ENCODE data around the gene AMHR2. TPM values are rescaled to one million over a fixed set of nuclear protein-coding genes. Genes with fewer than 3 reads are reported as not detected.

Gene AMHR2
- total RNA-seq, 1 donor from 2014 or later = not detected

GRCh38 chr12:53465679-53466078 is 42.0 kb downstream of the AMHR2 start:
- Histone ChIP-seq H3K4me3 (no peak overlapping the region), H3K27ac (peak overlapping the region; percentile 65), H3K27me3 (no peaks in the 10 kb centered on the region), H3K4me1 (peaks cover 41% of the 10 kb centered on the region), H3K9ac (no peak overlapping the region), H4K20me1 (ENCODE audit: low read depth) (peaks cover 100% of the 10 kb centered on the region), H3K4me2 (no peak overlapping the region), H3K9me3 (ENCODE audit: low read depth) (no peaks in the 10 kb centered on the region), H2AFZ (replicated peaks) (no peak overlapping the region), H3K36me3 (peaks cover 71% of the 10 kb centered on the region), H3K79me2 (ENCODE audit: low read depth) (peaks cover 100% of the 10 kb centered on the region), H3F3A (ENCODE audit: low read depth) (peaks cover 95% of the 10 kb centered on the region)
- peaks cover 53% of the 10 kb centered on the region for H3K36me3 Mint-ChIP-seq
- no peaks in the 10 kb centered on the region for H3K9me3 Mint-ChIP-seq
- no peak for TF ChIP-seq EZH2 (IDR thresholded peaks at IDR 0.05)
- TF ChIP-seq EZH2phosphoT487 (IDR thresholded peaks at IDR 0.05) = no peak
- TF ChIP-seq, protein P1, sequence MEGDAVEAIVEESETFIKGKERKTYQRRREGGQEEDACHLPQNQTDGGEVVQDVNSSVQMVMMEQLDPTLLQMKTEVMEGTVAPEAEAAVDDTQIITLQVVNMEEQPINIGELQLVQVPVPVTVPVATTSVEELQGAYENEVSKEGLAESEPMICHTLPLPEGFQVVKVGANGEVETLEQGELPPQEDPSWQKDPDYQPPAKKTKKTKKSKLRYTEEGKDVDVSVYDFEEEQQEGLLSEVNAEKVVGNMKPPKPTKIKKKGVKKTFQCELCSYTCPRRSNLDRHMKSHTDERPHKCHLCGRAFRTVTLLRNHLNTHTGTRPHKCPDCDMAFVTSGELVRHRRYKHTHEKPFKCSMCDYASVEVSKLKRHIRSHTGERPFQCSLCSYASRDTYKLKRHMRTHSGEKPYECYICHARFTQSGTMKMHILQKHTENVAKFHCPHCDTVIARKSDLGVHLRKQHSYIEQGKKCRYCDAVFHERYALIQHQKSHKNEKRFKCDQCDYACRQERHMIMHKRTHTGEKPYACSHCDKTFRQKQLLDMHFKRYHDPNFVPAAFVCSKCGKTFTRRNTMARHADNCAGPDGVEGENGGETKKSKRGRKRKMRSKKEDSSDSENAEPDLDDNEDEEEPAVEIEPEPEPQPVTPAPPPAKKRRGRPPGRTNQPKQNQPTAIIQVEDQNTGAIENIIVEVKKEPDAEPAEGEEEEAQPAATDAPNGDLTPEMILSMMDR (IDR thresholded peaks at IDR 0.05) = no peak
- H3K4me3 Mint-ChIP-seq = no peak overlapping the region
- peaks cover 5% of the 10 kb centered on the region for H3K27me3 Mint-ChIP-seq (ENCODE audit: insufficient read depth, low read depth)
- H3K27ac Mint-ChIP-seq = no peak overlapping the region
- H3K4me1 Mint-ChIP-seq = peaks cover 40% of the 10 kb centered on the region
- DNase-seq (ENCODE audit: low spot score) = no peak

- H3K27ac ChIP-seq = no peak overlapping the region
- H3K9me3 Mint-ChIP-seq = no peaks in the 10 kb centered on the region
- peaks cover 100% of the 10 kb centered on the region for H4K20me1 ChIP-seq (ENCODE audit: low read depth)
- H3K9ac ChIP-seq = peak overlapping the region; percentile 9
- H3K4me3 ChIP-seq = no peak overlapping the region
- peaks cover 100% of the 10 kb centered on the region for H3K79me2 ChIP-seq (ENCODE audit: low read depth)
- H3K4me1 Mint-ChIP-seq = peaks cover 37% of the 10 kb centered on the region
- TF ChIP-seq EZH2 (IDR thresholded peaks at IDR 0.05) (no peak), EZH2phosphoT487 (IDR thresholded peaks at IDR 0.05) (no peak)
- TF ChIP-seq, protein P1 (IDR thresholded peaks at IDR 0.05) = no peak
- DNase-seq (ENCODE audit: low spot score) = no peak
- no peaks in the 10 kb centered on the region for H3K27me3 ChIP-seq
- H3K4me1 ChIP-seq = peaks cover 35% of the 10 kb centered on the region
- H3K36me3 Mint-ChIP-seq = peaks cover 52% of the 10 kb centered on the region
- H3K4me3 Mint-ChIP-seq = no peak overlapping the region
- peaks cover 63% of the 10 kb centered on the region for H3K36me3 ChIP-seq
- H3K4me2 ChIP-seq = no peak overlapping the region
- H2AFZ ChIP-seq (replicated peaks) = no peak overlapping the region
- peaks cover 93% of the 10 kb centered on the region for H3F3A ChIP-seq (ENCODE audit: low read depth)
- peaks cover 5% of the 10 kb centered on the region for H3K27me3 Mint-ChIP-seq (ENCODE audit: insufficient read depth, low read depth)
- H3K27ac Mint-ChIP-seq = no peak overlapping the region
- H3K9me3 ChIP-seq (ENCODE audit: low read depth) = no peaks in the 10 kb centered on the region
These were observed 43.0 kb downstream of the AMHR2 start for GRCh38 chr12:53466640-53467039.

DNA sequence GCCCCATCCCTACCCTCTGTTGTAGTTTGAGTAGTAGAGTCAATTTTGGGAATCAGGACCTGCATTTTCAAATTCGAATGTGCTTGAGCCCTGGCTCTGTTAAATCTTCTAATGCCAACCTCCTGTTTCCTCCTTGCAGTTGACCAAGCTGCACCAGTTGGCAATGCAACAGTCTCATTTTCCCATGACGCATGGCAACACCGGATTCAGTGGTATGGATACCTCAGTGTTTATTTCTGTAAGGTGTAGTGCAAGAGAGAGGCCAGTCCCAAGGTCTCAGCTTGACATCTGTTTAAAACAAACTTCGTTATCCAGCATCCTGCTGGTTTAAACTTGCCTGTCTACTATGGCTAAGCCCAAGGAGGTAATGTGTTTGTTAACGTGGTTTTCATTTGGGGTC is 43.4 kb downstream of the AMHR2 start:
- H3K4me3 Mint-ChIP-seq = no peak overlapping the region
- DNase-seq (ENCODE audit: low spot score) = no peak
- Histone ChIP-seq H3K27ac (no peak overlapping the region), H3K79me2 (ENCODE audit: low read depth) (peaks cover 100% of the 10 kb centered on the region), H3K9ac (no peak overlapping the region), H3K4me2 (no peak overlapping the region), H2AFZ (replicated peaks) (no peak overlapping the region), H3K4me1 (peaks cover 33% of the 10 kb centered on the region), H3F3A (ENCODE audit: low read depth) (peaks cover 93% of the 10 kb centered on the region), H3K4me3 (no peak overlapping the region), H3K36me3 (peaks cover 59% of the 10 kb centered on the region), H3K27me3 (no peaks in the 10 kb centered on the region), H4K20me1 (ENCODE audit: low read depth) (peaks cover 100% of the 10 kb centered on the region), H3K9me3 (ENCODE audit: low read depth) (no peaks in the 10 kb centered on the region)
- peaks cover 39% of the 10 kb centered on the region for H3K4me1 Mint-ChIP-seq
- H3K27ac Mint-ChIP-seq = no peak overlapping the region
- H3K27me3 Mint-ChIP-seq (ENCODE audit: insufficient read depth, low read depth) = peaks cover 5% of the 10 kb centered on the region
- TF ChIP-seq EZH2phosphoT487 (IDR thresholded peaks at IDR 0.05) = no peak
- TF ChIP-seq, protein P1 (IDR thresholded peaks at IDR 0.05) = no peak
- no peak for TF ChIP-seq EZH2 (IDR thresholded peaks at IDR 0.05)
- H3K36me3 Mint-ChIP-seq = peaks cover 54% of the 10 kb centered on the region
- H3K9me3 Mint-ChIP-seq = no peaks in the 10 kb centered on the region

All from neural progenitor cell (in vitro differentiated cells).